K562 (cell line): ENCODE data around the gene ZFP82. TPM values are rescaled to one million over a fixed set of nuclear protein-coding genes. Genes with fewer than 3 reads are reported as not detected.

Experiments
- ATAC-seq: fragments of 200-7000 bp; cut with Tn5 transposase; 3 replicates; pipeline ENCODE4 v1.9.1; 2020; ENCODE audit warnings: moderate library complexity
- BruUV-seq: library from RNA; stranded (reverse); fragments of 400-500 nt; replicated peaks from 2 replicates; lab custom pipeline; 2021; lab: Mats Ljungman, UMichigan
- CTCF ChIA-PET: fragments of 300-600 bp; formaldehyde crosslinking; extraction: SDS; loops from one replicate; lab custom pipeline; 2021; ENCODE audit warnings: low intra/inter-chr PET ratio; lab: Yijun Ruan, JAX
- POLR2A ChIA-PET: fragments of 300-600, 350-650 bp; sonication (Branson Sonifier 250); formaldehyde crosslinking; extraction: SDS; loops from one replicate; lab custom pipeline; 2021; ENCODE audit warnings: antibody characterized with exemption, inconsistent platforms; lab: Yijun Ruan, JAX
- DNase-seq, 4 experiments: peaks; one replicate each; pipeline versions ENCODE4 v3.0.0 to v3.0.0-alpha.2; 2011 to 2018; ENCODE audit warnings: low spot score in 3 of 4, mixed read lengths in 3 of 4; ENCODE audit errors: extremely low read depth in 1 of 4
- FAIRE-seq: peaks from 2 replicates; lab custom pipeline; 2011; peaks lifted over from hg19 to GRCh38; lab: Jason Lieb, UNC
- H2AFZ ChIP-seq: 2 replicates; pipeline ENCODE4 v1.6.0; 2011; ENCODE audit warnings: low read depth, low read length, control low read depth, inconsistent platforms
- H3K27ac ChIP-seq: fragments of 200-600 bp; 3 replicates; pipeline ENCODE4 v1.8.0; 2011; ENCODE audit warnings: low read depth, mild to moderate bottlenecking, control low read depth, inconsistent platforms, low read length, moderate library complexity, mixed read lengths; ENCODE audit errors: extremely low read depth
- H3K27me3 ChIP-seq, 2 experiments: fragments of 300-600 bp in 1 of 2; 2 replicates in 1 of 2; 3 replicates in 1 of 2; pipeline versions ENCODE4 v1.6.0 to v1.8.0; 2011; ENCODE audit warnings: inconsistent platforms in 2 of 2, low read length in 2 of 2, mild to moderate bottlenecking in 1 of 2, mixed read lengths in 1 of 2, moderate library complexity in 1 of 2; ENCODE audit not compliant: control insufficient read depth in 2 of 2, insufficient read depth in 2 of 2
- H3K36me3 ChIP-seq: fragments of 300-600 bp; 3 replicates; pipeline ENCODE4 v1.8.0; 2011; ENCODE audit warnings: mild to moderate bottlenecking, low read length, inconsistent platforms; ENCODE audit not compliant: control insufficient read depth, insufficient read depth
- H3K4me1 ChIP-seq, 2 experiments: fragments of 200-600 bp in 1 of 2; replicated peaks in 1 of 2; 2 replicates in 1 of 2; 3 replicates in 1 of 2; pipeline versions ENCODE4 v1.5.1 to v1.8.0; 2011; ENCODE audit warnings: inconsistent platforms in 2 of 2, low read length in 2 of 2, mild to moderate bottlenecking in 1 of 2, mixed read lengths in 1 of 2, moderate library complexity in 1 of 2; ENCODE audit not compliant: control insufficient read depth in 2 of 2, insufficient read depth in 2 of 2
- H3K4me2 ChIP-seq: 2 replicates; pipeline ENCODE4 v1.6.1; 2011; ENCODE audit warnings: low read length, control low read depth, inconsistent platforms, mixed read lengths; ENCODE audit not compliant: insufficient read depth
- H3K4me3 ChIP-seq: fragments of 200-600 bp; sonication (generic), shearing (Covaris generic); 2 replicates; pipeline ENCODE4 v1.5.1; 2016; ENCODE audit warnings: control low read depth, inconsistent platforms
- H3K79me2 ChIP-seq: fragments of 200-600 bp; 3 replicates; pipeline ENCODE4 v1.8.0; 2011; ENCODE audit warnings: low read length, inconsistent platforms; ENCODE audit not compliant: control insufficient read depth, insufficient read depth
- H3K9ac ChIP-seq, 2 experiments: 2 replicates each; pipeline versions ENCODE4 v1.6.0 to v1.6.1; 2011; ENCODE audit warnings: low read depth in 2 of 2, low read length in 2 of 2, control low read depth in 1 of 2, inconsistent platforms in 1 of 2, mild to moderate bottlenecking in 1 of 2, mixed read lengths in 1 of 2; ENCODE audit not compliant: insufficient read depth in 1 of 2
- H3K9me1 ChIP-seq: one replicate; pipeline ENCODE4 v1.6.0; 2011; ENCODE audit warnings: inconsistent platforms, mild to moderate bottlenecking, low read length, moderate library complexity; ENCODE audit not compliant: control insufficient read depth, insufficient read depth
- H3K9me3 ChIP-seq: replicated peaks from 2 replicates; pipeline ENCODE4 v1.5.1; 2011; ENCODE audit warnings: low read depth, low read length, inconsistent platforms; ENCODE audit not compliant: control insufficient read depth, insufficient read depth
- H4K20me1 ChIP-seq: replicated peaks from 2 replicates; pipeline ENCODE4 v1.6.1; 2011; ENCODE audit warnings: low read length, inconsistent platforms, mixed read lengths; ENCODE audit not compliant: control insufficient read depth, insufficient read depth
- FUS ChIP-seq: fragments of 200-400 bp; formaldehyde crosslinking; optimal IDR thresholded peaks from 2 replicates; pipeline ENCODE3; 2017; ENCODE audit warnings: low read depth, low read length
- HCFC1 ChIP-seq: IDR thresholded peaks from 2 replicates; pipeline ENCODE4 v1.6.1; 2012; ENCODE audit warnings: low read depth, low read length, improper control_type of control experiment
- HDAC6 ChIP-seq: IDR thresholded peaks from 2 replicates; pipeline ENCODE4 v1.6.1; 2012; ENCODE audit warnings: low read depth, mild to moderate bottlenecking, control low read depth, inconsistent platforms, low read length, moderate library complexity
- NFRKB ChIP-seq: fragments of 450-650 bp; IDR thresholded peaks from 2 replicates; pipeline ENCODE4 v1.6.1; 2016; ENCODE audit warnings: low read depth
- SIRT6 ChIP-seq: IDR thresholded peaks from one replicate; pipeline ENCODE4 v1.6.1; 2012; ENCODE audit warnings: low read depth, mild to moderate bottlenecking, control low read depth, inconsistent platforms, low read length, moderate library complexity
- ZBTB1 ChIP-seq: sonication (generic); formaldehyde crosslinking; IDR thresholded peaks from 2 replicates; pipeline ENCODE4 v1.8.1; 2023; ENCODE audit warnings: missing genetic modification reagents, low read depth, mild to moderate bottlenecking, borderline replicate concordance
- ZEB2 ChIP-seq: fragments of 450-650 bp; IDR thresholded peaks from 2 replicates; pipeline ENCODE4 v1.6.1; 2016
- ZNF830 ChIP-seq: fragments of 250-450 bp; sonication (Bioruptor Pico); IDR thresholded peaks from 2 replicates; pipeline ENCODE4 v1.5.0; 2021; ENCODE audit warnings: mild to moderate bottlenecking
- WGBS: fragments of 100-300 bp; shearing (Covaris generic); methylation state at CpG from one replicate; pipeline ENCODE4 v1.1.6; 2016; ENCODE audit warnings: low coverage, mixed read lengths; ENCODE audit not compliant: insufficient coverage; ENCODE audit errors: missing lambda C conversion rate; 5-methylcytosine and 5-hydroxymethylcytosine counted together
- in situ Hi-C: fragments of 300-500 bp; cut with MboI; formaldehyde crosslinking; loops from 4 replicates; pipeline ENCODE4 v1.15.0; 2018; ENCODE audit warnings: inconsistent platforms, mixed read lengths
- intact Hi-C: fragments of 100-400 bp; cut with micrococcal nuclease; formaldehyde crosslinking; loops from 2 replicates; pipeline ENCODE4 v1.14.2; 2022
- polyA plus RNA-seq, 8 experiments: library from polyadenylated mRNA; depleted of rRNA in 4 of 8; stranded (reverse) in 5 of 8; unstranded in 3 of 8; fragments of >200 nt; fragmentation: Nextera tagmentation in 2 of 8; fragmentation: Illumina TruSeq in 1 of 8; extraction: Ambion mirVana in 2 of 8; extraction: Trizol in 1 of 8; gene quantifications; 2 replicates each; pipeline versions ENCODE4 v1.2.1 to v1.2.3, GENCODE V29; 2011 to 2014; ENCODE audit warnings: inconsistent platforms in 1 of 8, missing spikeins in 1 of 8
- total RNA-seq, 7 experiments: library from RNA; depleted of rRNA in 6 of 7; stranded (reverse); fragments of >200 nt in 6 of 7; fragmentation: Illumina TruSeq in 2 of 7; extraction: Trizol in 2 of 7; gene quantifications; 2 replicates each; pipeline versions ENCODE4 v1.2.1 to v1.2.3, GENCODE V29; 2011 to 2021; ENCODE audit warnings: low replicate concordance in 1 of 7
- TF ChIP-seq, protein P1 (sequence below): fragments of 450-650 bp; formaldehyde crosslinking; IDR thresholded peaks from 2 replicates; pipeline ENCODE4 v1.4.0; 2020; ENCODE audit warnings: mild to moderate bottlenecking, moderate library complexity
- TF ChIP-seq, protein P2 (sequence below): IDR thresholded peaks from 2 replicates; pipeline ENCODE4 v1.6.1; 2014; ENCODE audit warnings: antibody characterized with exemption
- TF ChIP-seq, protein P3 (sequence below): fragments of 250-450 bp; sonication (Bioruptor Pico); IDR thresholded peaks from 2 replicates; pipeline ENCODE4 v1.8.0; 2022; ENCODE audit warnings: inconsistent platforms, mild to moderate bottlenecking, moderate library complexity, borderline replicate concordance
- TF ChIP-seq, protein P4 (sequence below), 3 experiments: fragments of 200-800 bp in 1 of 3; fragments of 250-450 bp in 1 of 3; fragments of 450-650 bp in 1 of 3; sonication (Bioruptor Pico) in 1 of 3; sonication (Bioruptor generic) in 1 of 3; formaldehyde crosslinking in 1 of 3; IDR thresholded peaks; 2 replicates each; pipeline versions ENCODE4 v1.6.1 to v1.8.0; 2016 to 2022; ENCODE audit warnings: mild to moderate bottlenecking in 2 of 3, missing genetic modification characterization in 2 of 3, missing compliant biosample characterization in 1 of 3, moderate library complexity in 1 of 3

ZFP82 gene
- total and polyA plus RNA-seq, 9 of the 15 experiments (the other 6 are each of a cell fraction or from before 2014, with no cell fraction given): 2.2 to 7.0 (median 3.0) TPM

- POLR2A ChIA-PET: no interaction called here
- in situ Hi-C loops: no loop called here
- H3K79me2 ChIP-seq: peaks cover 15% of the 10 kb centered on the region
- TF ChIP-seq NFRKB: no peak
- no peak for TF ChIP-seq HDAC6
- TF ChIP-seq HCFC1: no peak
- TF ChIP-seq, protein P1, sequence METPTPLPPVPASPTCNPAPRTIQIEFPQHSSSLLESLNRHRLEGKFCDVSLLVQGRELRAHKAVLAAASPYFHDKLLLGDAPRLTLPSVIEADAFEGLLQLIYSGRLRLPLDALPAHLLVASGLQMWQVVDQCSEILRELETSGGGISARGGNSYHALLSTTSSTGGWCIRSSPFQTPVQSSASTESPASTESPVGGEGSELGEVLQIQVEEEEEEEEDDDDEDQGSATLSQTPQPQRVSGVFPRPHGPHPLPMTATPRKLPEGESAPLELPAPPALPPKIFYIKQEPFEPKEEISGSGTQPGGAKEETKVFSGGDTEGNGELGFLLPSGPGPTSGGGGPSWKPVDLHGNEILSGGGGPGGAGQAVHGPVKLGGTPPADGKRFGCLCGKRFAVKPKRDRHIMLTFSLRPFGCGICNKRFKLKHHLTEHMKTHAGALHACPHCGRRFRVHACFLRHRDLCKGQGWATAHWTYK (CRISPR knock-in tag): no peak
- TF ChIP-seq, protein P2, sequence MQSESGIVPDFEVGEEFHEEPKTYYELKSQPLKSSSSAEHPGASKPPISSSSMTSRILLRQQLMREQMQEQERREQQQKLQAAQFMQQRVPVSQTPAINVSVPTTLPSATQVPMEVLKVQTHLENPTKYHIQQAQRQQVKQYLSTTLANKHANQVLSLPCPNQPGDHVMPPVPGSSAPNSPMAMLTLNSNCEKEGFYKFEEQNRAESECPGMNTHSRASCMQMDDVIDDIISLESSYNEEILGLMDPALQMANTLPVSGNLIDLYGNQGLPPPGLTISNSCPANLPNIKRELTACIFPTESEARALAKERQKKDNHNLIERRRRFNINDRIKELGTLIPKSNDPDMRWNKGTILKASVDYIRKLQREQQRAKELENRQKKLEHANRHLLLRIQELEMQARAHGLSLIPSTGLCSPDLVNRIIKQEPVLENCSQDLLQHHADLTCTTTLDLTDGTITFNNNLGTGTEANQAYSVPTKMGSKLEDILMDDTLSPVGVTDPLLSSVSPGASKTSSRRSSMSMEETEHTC: no peak
- TF ChIP-seq, protein P3, sequence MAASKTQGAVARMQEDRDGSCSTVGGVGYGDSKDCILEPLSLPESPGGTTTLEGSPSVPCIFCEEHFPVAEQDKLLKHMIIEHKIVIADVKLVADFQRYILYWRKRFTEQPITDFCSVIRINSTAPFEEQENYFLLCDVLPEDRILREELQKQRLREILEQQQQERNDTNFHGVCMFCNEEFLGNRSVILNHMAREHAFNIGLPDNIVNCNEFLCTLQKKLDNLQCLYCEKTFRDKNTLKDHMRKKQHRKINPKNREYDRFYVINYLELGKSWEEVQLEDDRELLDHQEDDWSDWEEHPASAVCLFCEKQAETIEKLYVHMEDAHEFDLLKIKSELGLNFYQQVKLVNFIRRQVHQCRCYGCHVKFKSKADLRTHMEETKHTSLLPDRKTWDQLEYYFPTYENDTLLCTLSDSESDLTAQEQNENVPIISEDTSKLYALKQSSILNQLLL (CRISPR knock-in tag): no peak
- TF ChIP-seq ZBTB1 (CRISPR knock-in tag): no peak
- TF ChIP-seq FUS: no peak
- no peak for TF ChIP-seq SIRT6
- TF ChIP-seq, protein P4, sequence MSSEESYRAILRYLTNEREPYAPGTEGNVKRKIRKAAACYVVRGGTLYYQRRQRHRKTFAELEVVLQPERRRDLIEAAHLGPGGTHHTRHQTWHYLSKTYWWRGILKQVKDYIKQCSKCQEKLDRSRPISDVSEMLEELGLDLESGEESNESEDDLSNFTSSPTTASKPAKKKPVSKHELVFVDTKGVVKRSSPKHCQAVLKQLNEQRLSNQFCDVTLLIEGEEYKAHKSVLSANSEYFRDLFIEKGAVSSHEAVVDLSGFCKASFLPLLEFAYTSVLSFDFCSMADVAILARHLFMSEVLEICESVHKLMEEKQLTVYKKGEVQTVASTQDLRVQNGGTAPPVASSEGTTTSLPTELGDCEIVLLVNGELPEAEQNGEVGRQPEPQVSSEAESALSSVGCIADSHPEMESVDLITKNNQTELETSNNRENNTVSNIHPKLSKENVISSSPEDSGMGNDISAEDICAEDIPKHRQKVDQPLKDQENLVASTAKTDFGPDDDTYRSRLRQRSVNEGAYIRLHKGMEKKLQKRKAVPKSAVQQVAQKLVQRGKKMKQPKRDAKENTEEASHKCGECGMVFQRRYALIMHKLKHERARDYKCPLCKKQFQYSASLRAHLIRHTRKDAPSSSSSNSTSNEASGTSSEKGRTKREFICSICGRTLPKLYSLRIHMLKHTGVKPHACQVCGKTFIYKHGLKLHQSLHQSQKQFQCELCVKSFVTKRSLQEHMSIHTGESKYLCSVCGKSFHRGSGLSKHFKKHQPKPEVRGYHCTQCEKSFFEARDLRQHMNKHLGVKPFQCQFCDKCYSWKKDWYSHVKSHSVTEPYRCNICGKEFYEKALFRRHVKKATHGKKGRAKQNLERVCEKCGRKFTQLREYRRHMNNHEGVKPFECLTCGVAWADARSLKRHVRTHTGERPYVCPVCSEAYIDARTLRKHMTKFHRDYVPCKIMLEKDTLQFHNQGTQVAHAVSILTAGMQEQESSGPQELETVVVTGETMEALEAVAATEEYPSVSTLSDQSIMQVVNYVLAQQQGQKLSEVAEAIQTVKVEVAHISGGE (CRISPR knock-in tag; IDR thresholded peaks at IDR 0.05): no peak
- no peak for TF ChIP-seq ZNF830 (CRISPR knock-in tag)
- no peak for TF ChIP-seq ZEB2
- TF ChIP-seq, all 486 proteins: peak for 0
- no peak for ATAC-seq
- intact Hi-C loops: no loop called here
- no peaks in the 10 kb centered on the region for H4K20me1 ChIP-seq
- DNase-seq: no peak
- H3K4me1 ChIP-seq: peaks cover 2 to 21% of the 10 kb centered on the region in 2 experiments; a peak in 2 of 5 replicates
- FAIRE-seq: no peak
- 32% methylated on average over 33 of the region's 33 CpGs for WGBS
- H3K9ac ChIP-seq: no peak overlapping the region
- no peak overlapping the region for H3K27ac ChIP-seq
- no peak overlapping the region for H2AFZ ChIP-seq
- peaks cover 4% of the 10 kb centered on the region; the same call in 1 of the 2 replicates for H3K9me3 ChIP-seq
- BruUV-seq: no TSS peak
- H3K4me3 ChIP-seq: no peak overlapping the region
- H3K36me3 ChIP-seq: no peaks in the 10 kb centered on the region
- H3K9me1 ChIP-seq: no peaks in the 10 kb centered on the region
- CTCF ChIA-PET: no interaction called here
- H3K27me3 ChIP-seq: no peaks in the 10 kb centered on the region
- no peak overlapping the region for H3K4me2 ChIP-seq
Measured at GRCh38 chr19:36421749-36422481, 3.5 kb upstream of the ZFP82 start.
